ENCODE data around the gene SPATA24.
"Not testable (repeated sequence)": the region's sequence is repeated elsewhere in the genome, so short reads cannot be mapped to it uniquely, and the experiment has no call there.

Gene SPATA24

DNA sequence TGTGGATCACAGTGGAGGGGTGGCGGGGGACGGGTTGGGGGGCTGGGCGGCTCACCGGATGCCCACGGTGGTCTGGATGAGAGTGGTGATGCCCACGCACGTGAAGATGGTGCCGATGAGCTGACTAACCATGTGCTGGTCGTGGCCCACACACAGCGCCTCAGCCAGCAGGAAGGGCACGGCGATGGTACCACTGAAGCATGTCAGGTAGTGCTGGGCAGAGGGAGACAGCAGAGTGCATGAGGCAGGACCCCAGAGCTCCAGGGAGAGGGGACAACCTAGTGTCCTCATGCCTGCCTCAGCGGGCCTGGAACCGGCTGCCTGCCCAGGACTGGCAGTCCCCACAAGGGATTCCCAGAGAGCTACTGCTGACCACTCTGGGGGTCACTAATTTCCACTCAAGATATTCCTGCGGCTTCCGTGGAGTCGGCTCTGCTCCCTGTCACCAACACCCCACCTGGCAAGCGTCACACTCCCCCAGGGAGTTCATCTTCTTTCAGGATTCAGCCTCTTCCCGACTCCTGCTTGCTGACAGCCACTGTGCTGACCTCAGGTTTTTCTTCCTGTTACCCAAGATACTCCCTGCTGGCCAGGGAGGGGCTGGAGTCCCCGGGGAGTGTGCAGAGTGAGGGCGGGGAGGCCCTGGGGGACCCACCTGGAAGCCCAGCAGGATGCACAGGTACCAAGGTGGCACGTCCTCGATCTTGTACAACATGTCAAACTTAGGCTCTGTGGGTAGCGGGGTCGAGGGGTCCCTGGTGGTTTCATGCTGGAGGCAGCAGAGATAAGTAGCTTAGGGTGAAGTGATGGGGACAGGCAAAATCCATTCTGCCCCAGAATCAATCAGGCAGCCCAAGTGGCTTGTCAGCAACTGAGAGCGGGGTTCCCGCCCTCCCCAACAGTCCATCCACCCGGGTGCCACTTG lies 21.8 kb downstream of the SPATA24 start:
- DNase-seq: no peak

GRCh38 chr5:139379626-139380449 lies 24.1 kb downstream of the SPATA24 start:
- DNase-seq: no peak

GRCh38 chr5:139378941-139379361 lies 24.9 kb downstream of the SPATA24 start:
- no peak for DNase-seq

GRCh38 chr5:139378101-139378825 lies 25.6 kb downstream of the SPATA24 start:
- no peak for DNase-seq

DNA sequence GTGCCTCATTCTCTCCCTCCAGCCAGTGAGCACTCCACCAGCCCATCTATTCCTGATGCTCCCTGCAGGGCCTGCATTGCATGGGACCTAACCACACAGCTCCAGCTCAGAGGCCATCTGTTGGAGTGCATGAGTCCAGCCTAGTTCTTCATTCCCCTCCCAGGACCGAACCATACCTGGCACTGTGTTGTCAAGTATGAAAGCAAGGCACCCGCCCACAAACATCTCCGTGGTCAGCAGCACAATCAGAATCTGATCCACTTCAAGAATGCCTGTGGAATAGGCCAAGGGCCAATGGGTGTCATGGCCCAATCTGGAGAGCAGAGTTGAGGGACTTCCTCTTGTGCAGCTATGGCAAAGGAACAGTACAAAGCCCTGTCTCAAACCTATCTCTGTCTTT lies 26.7 kb downstream of the SPATA24 start:
- DNase-seq: no peak

GRCh38 chr5:139376364-139376763 lies 27.5 kb downstream of the SPATA24 start:
- DNase-seq: no peak

GRCh38 chr5:139374909-139375308 lies 29.0 kb downstream of the SPATA24 start:
- no peak for DNase-seq

DNA sequence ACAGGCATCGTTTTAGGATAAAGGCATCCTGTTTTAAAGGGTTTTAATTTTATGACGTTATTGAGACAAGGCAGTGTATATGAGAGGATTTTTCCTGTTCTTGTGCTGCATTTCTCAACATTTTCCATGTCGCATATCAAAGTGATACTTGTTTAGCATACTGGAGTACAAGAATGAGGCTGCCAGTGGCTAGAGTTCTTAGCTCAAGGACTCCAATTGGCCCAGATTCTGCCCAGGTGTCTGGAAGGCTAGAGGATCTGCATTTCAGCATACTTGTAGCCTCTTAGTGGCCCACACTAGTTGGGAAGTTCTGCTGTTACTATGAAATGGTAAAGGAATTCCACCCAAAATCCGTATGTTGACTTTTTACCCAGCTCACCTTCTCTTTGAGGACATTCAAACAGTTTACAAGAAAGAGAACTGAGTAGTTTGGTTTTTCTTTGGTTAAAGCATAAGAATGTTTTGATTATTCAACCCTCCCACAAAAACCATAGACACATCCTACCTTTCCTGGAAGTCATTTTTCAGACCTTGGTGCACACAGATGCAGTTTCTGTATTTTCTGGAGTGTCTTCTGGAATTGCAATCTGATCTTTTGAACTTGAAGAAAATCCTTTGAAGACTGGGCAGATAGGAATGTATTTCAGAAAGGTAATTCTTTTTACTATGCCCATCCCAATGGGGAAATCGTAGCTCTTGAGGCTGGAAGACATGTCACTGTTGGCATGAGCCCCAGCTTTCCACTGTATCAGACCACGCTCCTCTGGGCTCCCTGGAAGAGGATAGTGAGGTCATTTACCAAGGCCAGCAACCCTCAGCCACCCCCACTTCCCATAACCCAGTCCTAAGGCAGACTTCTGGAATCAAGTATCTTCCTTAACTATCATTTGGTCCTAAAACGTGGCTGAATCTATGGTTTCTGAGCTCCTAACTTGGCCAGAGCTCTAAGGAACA lies 32.1 kb downstream of the SPATA24 start:
- DNase-seq: no peak

- DNase-seq: no peak
Measured at GRCh38 chr5:139369181-139369580, 34.7 kb downstream of the SPATA24 start.

GRCh38 chr5:139368613-139369012 lies 35.3 kb downstream of the SPATA24 start:
- DNase-seq: no peak

GRCh38 chr5:139364466-139364865 lies 39.4 kb downstream of the SPATA24 start:
- no peak for DNase-seq

- DNase-seq: no peak
Measured at GRCh38 chr5:139363937-139364336, 40.0 kb downstream of the SPATA24 start.

GRCh38 chr5:139361835-139362429 lies 42.0 kb downstream of the SPATA24 start:
- DNase-seq: no peak

GRCh38 chr5:139360384-139360783 lies 43.5 kb downstream of the SPATA24 start:
- DNase-seq: no peak

DNA sequence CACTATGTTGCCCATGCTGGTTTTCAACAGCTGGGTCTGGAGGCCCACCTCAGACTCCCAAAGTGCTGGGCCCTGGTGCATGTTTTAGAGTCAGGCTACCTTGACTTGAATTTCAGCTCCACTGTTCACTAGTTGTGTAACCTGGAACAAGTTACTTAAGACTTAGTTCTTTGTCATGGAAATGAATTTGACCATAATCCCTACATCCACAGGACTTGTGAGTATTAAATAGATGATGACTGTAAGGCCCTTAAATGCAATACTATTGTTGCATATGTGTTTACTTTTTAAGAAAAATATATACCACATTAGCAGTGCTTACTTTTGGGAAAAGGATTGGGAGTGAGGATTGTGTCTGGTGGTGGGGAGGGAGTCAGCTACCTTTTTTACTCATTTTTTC lies 45.8 kb downstream of the SPATA24 start:
- DNase-seq: no peak

GRCh38 chr5:139355900-139356299 lies 48.0 kb downstream of the SPATA24 start:
- DNase-seq: not testable (repeated sequence)

DNA sequence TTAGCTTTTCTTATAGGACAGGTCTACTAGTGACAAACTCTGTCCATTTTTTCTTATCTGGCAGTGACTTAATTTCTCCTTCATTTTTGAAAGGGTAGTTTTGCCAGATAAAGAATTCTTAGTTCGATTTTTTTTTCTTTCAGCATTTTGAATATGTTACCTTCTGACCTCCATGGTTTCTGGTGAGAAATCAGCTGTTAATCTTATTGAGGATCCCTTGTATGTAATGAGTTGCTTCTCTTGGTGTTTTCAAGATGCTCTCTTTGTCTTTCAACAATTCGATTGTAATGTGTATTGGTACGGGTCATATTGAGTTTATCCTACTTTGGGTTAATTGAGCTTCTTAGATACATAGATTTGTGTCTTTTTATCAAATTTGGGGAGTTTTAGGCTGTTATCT lies 49.7 kb downstream of the SPATA24 start:
- no peak for DNase-seq

DNA sequence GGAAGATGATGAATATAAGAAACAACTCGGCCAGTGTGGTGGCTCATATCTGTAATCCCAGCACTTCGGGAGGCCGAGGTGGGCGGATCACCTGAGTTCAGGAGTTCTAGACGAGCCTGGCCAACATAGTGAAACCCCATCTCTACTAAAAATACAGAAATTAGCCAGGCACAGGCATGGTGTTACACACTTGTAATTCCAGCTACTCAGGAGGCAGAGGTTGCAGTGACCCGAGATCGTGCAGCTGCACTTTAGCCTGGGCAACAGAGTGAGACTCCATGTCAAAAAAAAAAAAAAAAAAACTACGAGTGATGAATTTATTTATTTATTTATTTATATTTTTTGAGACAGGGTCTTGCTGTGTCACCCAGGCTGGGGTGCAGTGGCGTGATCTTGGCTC lies 56.0 kb downstream of the SPATA24 start:
- not testable (repeated sequence) for DNase-seq
